NCI-H128 (cell line): ENCODE data around the gene TNKS2.
"Not testable (repeated sequence)": the region's sequence is repeated elsewhere in the genome, so short reads cannot be mapped to it uniquely, and the experiment has no call there.

Source experiments
- DNase-seq: peaks from one replicate; lab custom pipeline; 2025; ENCODE audit not compliant: unreplicated experiment; lab: John Stamatoyannopoulos, UW

The TNKS2 gene

GRCh38 chr10:91865562-91866081 lies 67.4 kb downstream of the TNKS2 start:
- no peak for DNase-seq

DNA sequence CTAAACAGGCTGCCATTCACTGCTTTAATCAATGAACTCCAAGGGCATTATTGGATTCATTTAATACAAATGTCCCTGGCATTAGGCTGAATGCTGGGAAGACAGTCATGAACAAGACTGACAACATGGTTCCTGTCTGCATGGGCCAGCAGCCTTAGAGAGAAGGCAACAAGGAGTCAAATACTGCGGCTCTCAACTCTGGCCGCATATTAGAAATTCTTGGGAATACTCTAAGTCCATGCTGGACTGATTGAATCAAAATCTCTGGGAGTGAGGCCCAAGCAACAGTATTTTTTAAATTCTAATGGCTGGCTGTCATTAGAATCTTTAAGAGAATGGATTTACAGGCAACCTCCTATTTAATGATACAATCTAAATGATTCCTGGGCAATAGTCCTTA lies 76.9 kb downstream of the TNKS2 start:
- no peak for DNase-seq

DNA sequence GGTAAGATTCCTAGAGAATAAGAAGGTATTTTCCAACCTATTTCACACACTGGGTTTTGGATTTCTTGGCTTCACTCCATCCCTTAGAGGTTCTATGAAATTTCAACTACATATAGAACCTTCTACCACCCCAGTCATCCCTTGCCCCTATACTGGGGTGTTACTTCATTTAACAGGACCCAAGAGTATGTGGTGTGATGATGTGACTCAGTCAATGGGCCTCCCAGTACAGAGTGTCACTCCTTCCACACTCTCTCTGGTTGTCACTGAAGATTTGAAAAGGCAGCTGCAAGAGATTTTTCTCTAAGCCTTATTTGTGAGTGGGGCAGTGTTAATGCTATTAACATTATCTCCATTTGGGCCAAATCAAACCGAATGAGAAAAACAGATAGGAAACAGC lies 77.6 kb downstream of the TNKS2 start:
- no peak for DNase-seq

DNA sequence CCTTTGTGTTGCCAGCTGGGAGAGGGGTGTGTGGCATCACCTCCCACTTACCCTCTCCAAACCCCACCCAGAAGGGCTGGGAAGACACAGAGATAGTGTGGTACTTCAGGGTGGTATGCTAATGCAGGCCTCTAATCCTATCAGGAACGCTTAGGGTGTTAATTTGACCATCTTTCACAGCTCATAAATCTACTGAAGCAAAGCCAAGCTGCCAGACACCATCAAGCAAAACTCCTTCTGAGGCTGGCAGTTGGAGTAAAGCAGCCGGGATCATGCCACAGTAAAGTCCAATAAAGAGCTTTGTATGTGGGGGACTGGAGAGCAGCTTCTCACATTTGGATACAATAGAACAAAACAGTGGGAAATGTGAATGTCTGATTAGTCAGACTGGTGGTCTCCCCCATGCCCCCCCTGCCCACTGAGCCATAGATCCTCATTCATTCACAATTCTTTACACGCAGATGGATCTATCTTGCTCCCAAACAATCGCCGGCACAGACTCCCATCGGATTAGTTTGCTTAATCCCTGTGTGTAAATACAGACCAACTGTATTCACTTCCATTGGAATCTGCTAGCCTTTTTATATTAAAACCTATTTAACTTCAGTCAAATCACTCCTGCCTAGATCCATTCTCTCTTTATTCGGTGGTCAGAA lies 81.4 kb downstream of the TNKS2 start:
- no peak for DNase-seq

DNA sequence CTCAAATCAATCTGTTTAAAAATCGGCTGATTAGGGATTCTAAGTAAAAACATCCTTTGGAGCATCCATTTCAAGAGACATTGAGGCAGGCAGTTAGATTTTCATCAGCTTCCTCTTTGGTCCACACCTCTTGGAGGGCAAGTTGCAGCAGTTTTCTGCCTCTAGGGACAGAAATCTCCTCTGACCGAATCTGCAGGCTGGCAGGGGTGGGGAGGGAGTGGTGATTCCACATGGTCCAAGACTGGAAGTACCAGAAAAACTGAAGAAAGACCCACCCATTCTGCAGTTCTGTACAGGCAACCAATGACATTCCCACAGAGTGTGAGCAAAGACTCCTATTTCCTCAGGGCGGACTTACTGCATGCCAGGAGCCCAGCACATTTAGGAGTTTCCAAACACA lies 82.1 kb downstream of the TNKS2 start:
- DNase-seq: no peak

DNA sequence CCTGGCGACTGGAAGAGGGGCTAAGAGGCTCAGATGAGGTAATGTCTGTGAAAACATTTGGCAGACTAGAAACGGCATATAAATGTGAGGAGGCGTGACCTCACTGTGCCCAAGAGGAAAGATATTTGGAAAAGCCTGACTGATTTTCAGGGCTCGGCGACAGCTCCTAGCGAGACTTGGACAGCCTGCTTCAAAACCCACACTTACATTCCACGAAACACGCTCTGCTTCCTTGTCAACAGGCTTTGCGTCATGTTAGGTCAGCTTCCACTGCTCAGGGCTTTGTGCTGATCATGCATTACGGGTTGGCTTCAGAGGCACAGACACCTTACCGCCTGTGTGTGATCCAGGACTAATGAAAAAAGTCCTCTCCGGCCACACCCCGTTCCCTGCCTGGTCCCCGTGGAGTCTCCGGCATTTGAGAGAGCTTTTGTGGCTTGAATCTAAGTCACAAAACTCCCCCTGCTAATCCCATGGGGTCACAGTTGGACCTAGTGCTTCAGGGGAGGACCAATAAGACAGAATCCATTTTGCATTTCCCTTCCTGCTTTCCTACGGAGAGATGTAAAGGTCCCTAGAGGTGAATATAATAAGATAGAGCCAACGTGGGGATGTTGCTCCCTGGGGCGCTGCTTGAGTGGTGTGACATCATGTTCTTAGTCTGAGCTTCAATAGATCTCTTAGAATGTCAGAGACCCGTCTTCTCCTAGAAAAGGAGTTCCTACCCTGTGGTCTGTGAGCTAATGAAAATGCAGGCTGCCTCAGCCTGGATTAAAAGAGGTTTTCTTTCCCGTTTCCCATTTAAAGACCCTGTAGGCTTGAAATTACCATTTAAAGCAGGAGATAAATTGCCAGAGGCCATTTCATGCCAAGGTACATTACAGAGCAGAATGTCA lies 85.6 kb downstream of the TNKS2 start:
- no peak for DNase-seq

- DNase-seq: no peak
Measured at GRCh38 chr10:91884536-91884935, 86.3 kb downstream of the TNKS2 start.

DNA sequence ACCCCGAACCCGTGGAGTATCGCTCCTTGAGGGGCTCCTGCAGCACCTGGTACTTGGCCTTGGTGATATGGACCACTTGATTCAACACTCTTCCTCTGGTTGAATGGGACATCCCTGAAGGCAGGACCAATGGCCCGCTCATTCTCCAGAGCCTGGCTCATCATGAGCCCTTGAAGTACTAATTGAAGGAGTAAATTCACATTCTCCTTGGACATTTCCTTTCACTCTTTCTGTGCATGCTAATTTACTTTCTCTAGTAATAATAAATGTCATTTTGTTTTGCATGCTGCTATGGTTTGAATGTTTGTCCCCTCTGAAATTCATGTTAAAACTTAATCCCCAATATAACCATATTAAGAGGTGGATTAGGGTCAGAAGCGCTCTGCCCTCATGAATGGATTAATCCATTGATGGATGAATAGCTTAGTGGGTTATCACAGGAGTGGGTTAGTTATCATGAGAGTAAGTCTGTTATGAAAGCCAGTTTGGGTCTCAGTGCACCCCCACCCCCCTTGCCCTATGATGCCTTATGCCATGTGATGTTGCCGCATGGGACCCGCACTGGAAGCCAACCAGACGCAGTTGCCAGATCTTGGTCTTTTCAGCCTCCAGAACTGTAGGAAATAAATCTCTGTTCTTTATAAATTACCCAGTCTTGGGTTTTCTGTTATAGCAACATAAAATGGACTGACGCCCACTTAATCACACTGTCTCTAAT lies 87.3 kb downstream of the TNKS2 start:
- no peak for DNase-seq

DNA sequence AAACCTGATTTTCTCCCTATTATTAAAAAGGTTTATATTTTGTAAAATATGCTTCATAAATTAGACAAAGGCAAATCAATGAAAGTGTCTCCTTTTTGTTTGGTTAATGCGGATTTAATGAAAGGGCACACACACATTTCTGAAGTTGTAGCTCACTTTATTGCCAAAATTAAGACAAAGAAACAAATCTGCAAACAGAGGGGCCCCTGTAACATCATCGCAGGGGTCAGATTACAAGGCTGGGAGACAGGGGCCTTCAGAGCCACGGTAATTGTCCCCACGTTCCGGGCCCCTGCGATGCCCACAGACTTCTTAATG lies 88.7 kb downstream of the TNKS2 start:
- DNase-seq: no peak

GRCh38 chr10:91887272-91888076 lies 89.2 kb downstream of the TNKS2 start:
- no peak for DNase-seq

DNA sequence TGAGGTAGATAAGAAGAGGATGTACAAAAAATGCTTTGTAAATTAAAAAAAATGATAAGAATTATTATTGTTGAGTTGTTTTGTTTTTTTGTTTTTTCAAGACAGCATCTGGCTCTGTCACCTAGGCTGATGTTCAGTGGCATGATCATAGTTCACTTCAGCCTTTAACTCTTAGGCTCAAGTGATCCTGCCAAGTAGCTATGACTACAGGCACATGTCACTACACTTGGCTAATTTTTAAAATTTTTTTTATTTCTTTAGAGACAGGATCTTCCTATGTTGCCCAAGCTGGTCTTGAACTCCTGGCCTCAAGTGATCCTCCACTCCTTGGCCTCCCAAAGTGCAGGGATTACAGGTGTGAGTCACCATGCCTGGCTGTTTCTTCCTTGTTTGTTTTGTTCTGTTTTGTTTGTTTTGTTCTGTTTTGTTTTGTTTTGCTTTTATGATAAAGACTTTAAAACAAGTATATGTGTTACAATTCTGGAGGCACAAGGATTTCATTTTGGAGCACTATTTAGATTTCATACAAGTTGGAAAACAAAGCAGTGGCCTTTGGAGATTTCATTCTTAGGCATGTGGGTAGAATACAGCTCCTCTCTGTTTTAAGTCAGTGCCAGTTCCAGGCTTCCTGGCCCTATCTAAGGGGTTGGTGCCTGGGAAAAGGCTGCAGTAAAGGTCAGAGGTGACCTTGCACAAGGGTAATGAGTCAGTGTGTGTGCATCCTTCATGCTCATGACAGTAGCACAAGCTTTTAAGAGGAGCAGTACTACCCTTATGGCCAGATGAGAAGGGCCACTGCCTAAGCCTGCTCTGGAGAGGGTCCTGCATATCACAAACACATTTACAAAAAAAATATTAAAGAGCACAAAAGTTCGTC lies 93.1 kb downstream of the TNKS2 start:
- no peak for DNase-seq

DNA sequence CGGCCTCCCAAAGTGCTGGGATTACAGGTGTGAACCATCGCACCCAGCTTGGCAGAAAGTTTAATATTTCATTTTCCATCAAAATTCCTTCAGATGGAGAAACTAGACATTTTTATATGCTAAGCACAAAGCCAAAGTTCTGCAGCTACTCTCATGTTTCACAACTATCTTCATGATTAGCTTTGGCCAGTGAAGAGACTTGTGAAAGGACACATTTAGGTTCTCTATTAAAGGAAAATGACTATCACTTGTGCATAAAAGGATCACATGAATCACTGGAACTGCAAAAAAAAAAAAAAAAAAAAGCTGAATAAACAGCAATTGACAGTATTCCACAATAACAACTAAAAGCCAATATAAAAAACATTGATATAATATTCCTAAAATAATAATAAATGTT lies 94.8 kb downstream of the TNKS2 start:
- DNase-seq: no peak

GRCh38 chr10:91894261-91894685 lies 96.0 kb downstream of the TNKS2 start:
- not testable (repeated sequence) for DNase-seq

GRCh38 chr10:91896212-91896756 lies 98.1 kb downstream of the TNKS2 start:
- no peak for DNase-seq

DNA sequence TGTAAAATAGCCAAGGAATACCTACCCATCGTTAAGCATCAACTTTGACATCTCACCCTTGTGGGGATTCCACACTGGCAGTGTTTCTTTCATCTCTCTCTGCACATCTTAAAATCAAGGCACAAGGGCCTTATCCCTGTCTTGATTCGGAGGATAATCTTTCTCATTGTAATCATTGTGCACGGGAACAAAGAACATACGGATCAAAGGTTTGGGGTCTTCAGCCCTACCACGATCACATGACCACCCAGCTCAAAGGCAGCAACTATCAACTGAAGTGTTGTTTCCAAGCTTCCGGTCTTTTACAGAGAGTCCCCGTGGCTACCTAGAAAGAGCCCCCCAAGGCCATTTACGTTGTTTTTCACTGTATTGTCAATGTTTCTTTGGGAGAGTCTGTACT lies 99.2 kb downstream of the TNKS2 start:
- no peak for DNase-seq

- DNase-seq: no peak
Measured at GRCh38 chr10:91901784-91902677, 103.8 kb downstream of the TNKS2 start.

DNA sequence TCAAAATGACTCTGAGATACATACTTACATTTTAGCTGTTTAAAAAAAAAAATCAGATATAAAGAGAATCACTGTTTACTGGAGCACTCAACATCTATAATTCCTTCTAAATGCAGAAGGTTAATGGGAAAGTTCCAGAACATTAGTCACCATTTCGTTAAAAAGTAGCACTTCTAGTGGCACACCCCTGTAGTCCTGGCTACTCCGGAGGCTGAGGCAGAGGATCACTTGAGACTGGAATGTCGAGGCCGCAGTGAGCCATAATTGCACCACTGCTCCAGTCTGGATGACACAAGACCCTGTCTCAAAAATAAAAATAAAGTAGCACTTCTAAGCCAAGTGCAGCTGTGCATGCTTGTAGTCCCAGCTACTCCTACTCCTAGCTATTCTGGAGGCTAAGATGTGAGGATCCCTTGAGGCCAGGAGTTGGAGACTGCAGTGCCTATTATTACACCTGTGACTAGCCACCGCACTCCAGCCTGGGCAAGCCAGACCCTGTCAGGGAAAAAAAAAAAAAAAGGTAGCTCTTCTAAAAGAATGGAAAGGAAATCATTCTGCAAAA lies 108.9 kb downstream of the TNKS2 start:
- no peak for DNase-seq

DNA sequence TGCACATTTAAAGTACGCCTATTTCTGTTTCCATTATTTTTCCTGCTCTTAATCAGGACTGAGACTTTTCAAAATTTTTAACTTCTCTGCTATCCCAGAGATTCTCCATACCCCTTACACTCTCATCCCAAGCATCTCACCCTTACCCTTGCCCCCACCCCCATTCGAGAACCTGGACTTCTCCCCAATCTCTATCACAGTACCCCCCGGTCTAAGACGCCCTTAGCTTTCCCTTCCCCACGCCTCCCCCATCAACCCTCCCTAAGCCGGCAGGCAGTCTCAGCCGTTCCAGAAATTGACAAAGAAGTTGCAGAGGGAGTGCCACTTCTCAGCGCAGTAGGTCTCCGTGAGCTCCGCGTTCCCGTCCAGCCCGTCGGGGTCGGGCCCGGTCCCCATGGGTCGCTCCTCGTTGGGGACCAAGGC lies 109.7 kb downstream of the TNKS2 start:
- DNase-seq: no peak
